Keratinocyte (primary cell): ENCODE data around the gene SPRED3.
A peak's percentile ranks its signal among the peaks of the same experiment; 100 is the strongest.

Experiments
- EZH2 ChIP-seq: IDR thresholded peaks from one replicate; pipeline ENCODE4 v1.6.1; 2012; ENCODE audit warnings: inconsistent platforms, mild to moderate bottlenecking, low read length, moderate library complexity
- TF ChIP-seq, protein P1 (sequence below), 3 experiments: IDR thresholded peaks in 1 of 3; conservative IDR thresholded peaks in 1 of 3; optimal IDR thresholded peaks in 1 of 3; 2 replicates in 2 of 3; 3 replicates in 1 of 3; pipeline versions ENCODE3 to v1.5.1; 2011; ENCODE audit warnings: low read length in 3 of 3, mild to moderate bottlenecking in 3 of 3, moderate library complexity in 2 of 3, control low read depth in 1 of 3, inconsistent platforms in 1 of 3; ENCODE audit not compliant: insufficient read depth in 2 of 3; ENCODE audit errors: extremely low read depth in 1 of 3

DNA sequence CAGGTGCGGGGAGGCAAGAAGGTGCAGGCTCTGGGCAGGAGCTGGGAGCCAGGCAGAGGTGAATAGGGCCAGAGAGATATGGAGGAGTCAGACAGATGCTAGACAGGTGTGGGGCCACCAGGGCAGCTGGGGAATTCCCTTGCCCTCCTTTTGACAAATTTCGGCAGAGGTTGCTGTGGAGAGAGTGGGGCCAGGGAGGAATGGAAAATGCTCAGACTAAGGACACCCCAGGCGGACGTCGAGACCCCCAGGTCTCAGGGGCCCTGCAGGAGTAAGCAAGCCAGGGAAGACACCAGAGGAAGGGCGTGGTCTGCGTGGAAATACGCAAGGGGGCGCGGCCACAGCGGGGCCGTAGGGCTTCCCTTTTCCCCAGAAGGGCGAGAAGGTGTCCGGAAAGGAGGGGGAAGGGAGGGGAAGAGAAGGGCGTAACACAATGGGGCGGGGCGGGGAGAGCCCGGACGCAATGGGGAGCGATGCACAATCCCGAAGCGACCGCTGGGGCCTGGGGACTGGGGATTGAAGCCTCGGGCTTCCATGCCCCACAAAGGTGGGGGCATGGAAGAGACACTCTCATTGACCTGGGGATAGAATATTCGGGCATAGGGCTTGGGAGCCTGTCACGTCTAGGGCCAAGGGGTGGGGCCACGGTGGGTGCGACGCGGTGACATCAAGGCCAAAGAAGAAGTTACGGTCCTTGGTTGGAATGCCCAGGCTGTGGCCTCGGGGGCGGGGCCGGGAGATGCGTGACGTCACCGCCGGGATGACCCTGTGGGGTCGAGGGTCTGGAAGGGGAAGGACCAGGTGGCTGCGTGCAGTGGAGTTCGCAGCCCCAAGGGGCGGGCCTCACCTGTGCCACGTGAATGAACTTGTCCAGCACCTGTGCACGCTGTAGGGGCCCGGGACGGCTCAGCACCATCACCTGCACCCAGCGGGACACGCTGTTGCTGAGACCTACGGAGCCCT, 29.3 kb downstream of the SPRED3 start:
- TF ChIP-seq, protein P1, sequence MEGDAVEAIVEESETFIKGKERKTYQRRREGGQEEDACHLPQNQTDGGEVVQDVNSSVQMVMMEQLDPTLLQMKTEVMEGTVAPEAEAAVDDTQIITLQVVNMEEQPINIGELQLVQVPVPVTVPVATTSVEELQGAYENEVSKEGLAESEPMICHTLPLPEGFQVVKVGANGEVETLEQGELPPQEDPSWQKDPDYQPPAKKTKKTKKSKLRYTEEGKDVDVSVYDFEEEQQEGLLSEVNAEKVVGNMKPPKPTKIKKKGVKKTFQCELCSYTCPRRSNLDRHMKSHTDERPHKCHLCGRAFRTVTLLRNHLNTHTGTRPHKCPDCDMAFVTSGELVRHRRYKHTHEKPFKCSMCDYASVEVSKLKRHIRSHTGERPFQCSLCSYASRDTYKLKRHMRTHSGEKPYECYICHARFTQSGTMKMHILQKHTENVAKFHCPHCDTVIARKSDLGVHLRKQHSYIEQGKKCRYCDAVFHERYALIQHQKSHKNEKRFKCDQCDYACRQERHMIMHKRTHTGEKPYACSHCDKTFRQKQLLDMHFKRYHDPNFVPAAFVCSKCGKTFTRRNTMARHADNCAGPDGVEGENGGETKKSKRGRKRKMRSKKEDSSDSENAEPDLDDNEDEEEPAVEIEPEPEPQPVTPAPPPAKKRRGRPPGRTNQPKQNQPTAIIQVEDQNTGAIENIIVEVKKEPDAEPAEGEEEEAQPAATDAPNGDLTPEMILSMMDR (optimal IDR thresholded peaks at IDR 0.05 in 1 of 3, IDR thresholded peaks at IDR 0.05 in 1 of 3, conservative IDR thresholded peaks at IDR 0.05 in 1 of 3; ENCODE audit: extremely low read depth in 1 of 3, insufficient read depth in 2 of 3, low read length in 3 of 3): peak in 1 of 3 experiments; percentile 2
- TF ChIP-seq EZH2: no peak
